ENCODE results near the gene ODF2L.
A peak's percentile ranks its signal among the peaks of the same experiment; 100 is the strongest.

The ODF2L gene, protein sequence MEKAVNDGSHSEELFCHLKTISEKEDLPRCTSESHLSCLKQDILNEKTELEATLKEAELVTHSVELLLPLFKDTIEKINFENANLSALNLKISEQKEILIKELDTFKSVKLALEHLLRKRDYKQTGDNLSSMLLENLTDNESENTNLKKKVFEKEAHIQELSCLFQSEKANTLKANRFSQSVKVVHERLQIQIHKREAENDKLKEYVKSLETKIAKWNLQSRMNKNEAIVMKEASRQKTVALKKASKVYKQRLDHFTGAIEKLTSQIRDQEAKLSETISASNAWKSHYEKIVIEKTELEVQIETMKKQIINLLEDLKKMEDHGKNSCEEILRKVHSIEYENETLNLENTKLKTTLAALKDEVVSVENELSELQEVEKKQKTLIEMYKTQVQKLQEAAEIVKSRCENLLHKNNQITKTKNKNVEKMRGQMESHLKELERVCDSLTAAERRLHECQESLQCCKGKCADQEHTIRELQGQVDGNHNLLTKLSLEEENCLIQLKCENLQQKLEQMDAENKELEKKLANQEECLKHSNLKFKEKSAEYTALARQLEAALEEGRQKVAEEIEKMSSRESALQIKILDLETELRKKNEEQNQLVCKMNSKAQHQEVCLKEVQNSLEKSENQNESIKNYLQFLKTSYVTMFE

DNA sequence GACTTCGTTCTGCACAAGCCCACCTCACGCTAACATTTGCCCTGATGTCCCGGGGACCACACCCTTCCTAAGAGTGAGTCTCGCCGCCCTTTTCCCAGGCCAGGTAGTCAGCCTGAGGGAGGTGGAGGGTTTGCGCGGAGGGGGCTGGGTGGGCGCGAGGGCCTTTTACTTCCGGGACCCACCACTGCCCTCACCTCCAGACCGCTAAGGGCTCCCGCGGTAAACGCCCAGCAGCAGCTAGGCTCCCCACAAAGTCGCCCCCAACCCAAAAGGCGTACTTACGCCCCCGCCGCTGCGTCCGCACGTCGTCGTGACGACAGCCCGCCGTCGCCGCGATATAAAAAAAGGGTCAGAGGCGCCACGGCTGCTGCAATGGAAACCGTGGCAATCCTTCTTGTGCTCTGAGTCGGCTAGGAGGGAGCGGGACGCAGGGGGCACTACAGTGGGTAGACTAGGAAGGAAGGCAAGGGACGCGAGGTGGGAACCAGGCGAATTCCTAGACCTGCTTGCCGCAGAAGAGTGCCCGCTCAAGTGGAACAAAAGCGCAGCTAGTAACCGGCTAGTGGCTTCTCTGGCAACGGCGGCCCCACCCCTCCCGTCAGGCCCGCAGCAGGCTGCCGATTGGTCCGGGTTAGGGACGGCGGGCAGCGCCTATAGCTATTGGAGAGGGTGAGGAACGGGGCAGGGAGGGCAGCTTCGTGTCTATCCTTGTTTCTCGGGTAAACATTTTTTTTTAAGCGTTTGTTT is at the start of gene ODF2L:
Gene ODF2L (minus strand): TSS at position 573 of the 747 bp plus-strand sequence. CDS start 9,296 bp downstream, outside the sequence.
- DNase-seq (ENCODE audit: low read depth), result peak; percentile 85

DNA sequence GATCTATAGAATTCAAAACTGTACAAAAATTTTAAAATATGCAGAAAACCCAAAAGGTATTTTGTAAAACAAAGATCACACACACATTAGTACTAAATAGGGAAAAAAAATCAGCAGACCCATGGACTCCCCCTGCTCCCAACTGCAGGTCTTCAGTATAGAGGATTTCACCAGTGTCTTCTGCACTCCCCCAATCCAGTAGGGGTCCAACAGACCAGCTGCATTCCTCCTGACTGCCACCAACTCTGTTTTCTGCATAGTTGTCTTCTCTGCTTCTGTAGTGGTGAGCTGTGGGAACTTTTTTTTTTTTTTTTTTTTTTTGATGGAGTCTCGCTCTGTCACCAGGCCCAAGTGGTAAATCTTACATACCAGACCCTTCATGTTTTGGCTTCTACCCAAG is 49.8 kb upstream of the ODF2L start:
- DNase-seq (ENCODE audit: low read depth), result no peak

DNA sequence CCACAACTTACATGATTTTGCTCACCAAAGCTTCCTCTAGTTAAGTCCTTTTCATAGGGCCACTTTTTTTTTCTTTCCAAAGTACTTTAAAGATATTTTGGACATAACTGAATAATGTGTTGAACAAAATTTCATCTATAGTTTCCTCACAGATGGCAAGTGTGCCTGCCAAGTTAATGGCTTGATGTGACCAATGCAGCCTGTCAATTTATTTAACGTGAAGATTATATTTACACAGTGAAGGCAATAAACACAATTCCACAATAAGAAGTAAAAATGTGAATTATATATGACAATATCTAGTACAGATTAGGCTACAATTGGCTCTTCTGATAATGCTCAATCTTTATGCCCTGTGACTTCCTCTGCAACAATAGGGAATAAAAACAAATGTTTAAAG is 45.9 kb upstream of the ODF2L start:
- no peak for DNase-seq (ENCODE audit: low read depth)

DNA sequence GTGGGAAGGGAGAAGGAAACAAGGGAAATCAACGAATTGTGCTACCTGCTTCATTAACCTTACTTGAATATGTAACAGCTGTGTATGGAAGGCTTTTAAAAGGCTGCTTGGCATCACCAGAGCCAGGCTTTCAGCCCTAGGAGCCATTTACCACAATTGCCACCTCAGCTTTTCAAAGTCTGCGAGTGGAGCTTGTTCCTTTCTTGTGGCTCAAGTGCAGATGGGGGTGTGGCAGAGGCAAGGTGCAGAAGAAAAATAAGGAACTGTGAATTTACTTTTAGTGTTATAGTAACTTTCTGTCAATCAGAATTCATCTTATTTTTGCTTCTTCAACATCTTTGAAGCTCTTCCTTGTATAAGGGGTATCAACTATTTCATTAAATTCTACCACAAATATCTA is 45.5 kb upstream of the ODF2L start:
- no peak for DNase-seq (ENCODE audit: low read depth)

DNA sequence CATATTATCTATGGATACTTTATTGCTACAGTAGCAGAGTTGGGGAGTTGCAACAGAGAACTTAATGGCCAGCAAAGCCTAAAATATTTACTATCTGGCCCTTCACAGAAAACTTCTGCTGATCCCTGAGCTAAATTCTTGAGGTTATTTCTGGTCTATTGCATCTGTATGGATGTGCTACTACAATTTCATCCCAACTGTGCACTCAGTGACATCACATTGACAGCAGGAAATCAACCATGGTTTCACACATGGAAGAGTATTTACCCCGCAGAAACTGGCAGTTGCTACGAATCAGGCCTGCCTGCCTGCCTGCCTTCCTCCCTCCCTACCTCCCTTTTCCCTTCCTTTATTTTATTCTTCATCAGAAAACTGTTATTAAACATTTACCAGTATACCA is 39.9 kb upstream of the ODF2L start:
- DNase-seq (ENCODE audit: low read depth), result no peak

DNA sequence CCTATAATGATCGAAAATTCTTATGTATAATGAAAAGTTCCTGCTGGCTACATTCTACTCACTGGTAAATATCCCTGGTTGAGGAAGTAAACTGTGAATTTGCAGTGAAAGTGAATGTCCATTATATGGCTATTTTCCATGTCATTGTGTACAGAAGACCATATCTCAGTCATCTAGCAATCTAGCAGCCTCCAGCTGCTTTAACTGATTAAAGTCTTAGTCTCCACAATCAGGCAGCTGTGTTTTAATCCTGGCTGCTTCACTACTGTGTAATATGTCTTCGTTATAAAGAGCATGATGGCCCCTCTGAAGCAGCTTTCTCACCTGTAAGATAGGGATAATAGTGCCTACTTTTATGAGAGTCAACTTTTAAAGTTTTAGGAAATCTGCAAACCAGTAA is 39.2 kb upstream of the ODF2L start:
- DNase-seq (ENCODE audit: low read depth), result no peak

DNA sequence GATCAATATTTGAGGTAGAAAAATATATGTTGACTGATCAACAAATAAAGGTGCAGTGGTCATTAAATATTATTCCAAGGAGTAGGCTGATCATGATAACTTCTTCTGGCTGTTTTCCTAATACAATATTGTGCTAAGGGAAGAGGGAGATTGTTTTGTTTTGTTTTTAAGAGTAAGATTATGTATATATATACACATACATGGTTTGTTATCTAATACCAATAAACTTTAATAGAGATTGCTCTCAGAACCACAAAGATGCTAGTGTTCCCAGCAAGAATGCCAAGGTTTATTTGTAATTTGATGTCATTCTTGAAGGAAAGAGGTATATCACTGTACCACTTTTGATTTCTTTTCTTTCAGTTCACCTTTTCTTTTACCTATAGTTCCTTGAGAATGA is 37.9 kb upstream of the ODF2L start:
- DNase-seq (ENCODE audit: low read depth), result no peak

DNA sequence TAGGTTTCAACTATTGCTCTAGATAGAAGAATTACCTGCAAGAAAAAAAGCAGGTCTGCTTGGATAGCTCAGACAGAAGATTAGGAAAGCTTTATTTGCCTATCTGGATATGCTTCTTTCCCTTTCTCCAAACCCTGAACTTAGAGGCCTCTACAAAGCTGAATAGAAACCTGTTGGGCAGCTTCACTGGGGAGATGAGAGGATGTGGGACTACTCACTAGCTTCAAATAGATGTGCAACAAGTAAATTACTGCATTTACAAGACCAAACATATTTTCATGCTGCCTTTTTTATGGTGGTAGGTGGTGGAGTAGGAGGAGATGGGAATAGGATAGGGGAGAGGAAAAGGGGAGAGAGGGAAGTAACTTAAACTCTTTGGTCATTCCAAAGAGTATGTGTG is 34.3 kb upstream of the ODF2L start:
- DNase-seq (ENCODE audit: low read depth), result no peak

DNA sequence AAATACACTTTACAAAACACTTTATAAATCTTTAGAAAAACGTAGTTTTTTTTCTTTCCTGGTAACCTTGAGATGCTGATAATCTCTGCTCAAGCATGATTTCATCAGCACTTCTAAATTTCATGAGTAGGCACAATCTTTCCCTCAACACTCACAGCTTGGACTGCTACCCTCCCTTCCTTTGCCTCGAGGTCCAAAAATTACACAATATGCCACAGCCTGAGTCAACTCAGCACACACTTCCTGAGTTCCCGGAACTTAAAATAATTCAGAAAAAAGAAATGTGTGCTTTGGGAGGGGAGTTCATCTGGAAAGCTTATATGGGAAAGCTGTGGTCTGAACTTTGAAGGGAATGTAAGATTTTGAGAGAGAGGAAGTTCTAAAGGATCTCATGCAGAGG is 33.7 kb upstream of the ODF2L start:
- DNase-seq (ENCODE audit: low read depth), result no peak

DNA sequence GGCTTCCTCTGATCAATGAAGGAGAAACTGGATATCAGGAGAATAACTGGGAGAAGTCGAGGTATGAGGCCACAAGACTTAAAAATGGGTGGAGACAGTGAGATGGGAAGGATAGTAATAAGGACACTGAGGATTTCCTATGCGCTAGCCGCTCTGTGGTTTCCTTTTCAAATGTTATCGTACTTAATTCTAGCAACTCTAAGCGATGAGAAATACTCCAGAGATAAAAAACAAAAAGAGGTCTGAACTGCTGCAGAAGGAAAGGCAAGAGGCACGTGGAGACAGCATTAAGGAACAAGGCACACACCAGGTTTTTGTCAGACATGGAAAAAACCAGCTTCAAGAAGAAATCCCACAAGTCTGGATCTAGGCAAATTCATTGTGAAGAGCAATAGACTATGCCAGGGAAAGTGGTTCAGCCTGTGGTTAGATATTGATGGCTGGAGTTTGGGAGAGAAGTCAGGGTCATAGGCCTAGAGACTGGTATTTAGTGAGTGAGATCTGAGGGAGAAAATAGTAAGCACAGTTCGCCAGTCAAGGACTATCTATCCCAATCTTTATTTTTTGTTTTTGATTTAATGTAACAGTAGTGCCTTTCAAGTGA is 33.1 kb upstream of the ODF2L start:
- DNase-seq (ENCODE audit: low read depth), result no peak

DNA sequence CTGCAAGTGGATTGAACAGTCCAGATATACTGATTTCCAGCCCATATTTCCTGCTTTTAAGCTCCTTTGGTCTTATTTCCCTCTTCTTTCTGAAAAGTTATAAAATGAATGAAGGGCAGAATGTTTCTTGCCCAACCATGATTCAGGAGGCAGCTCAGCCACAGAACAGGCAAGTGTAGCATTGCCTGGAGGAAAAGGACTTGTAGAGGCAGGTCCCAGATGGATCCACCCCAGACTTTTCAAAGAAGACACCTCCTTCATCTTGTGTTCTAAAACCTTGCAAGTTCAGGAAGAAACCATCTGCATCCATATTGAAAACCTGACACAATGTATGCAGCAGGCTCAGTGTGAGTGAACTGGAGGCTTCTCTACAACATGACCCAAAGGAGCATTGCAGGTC is 27.8 kb upstream of the ODF2L start, which contains the start of gene CLCA2:
Gene CLCA2 (plus strand): TSS at position 299 of the 400 bp plus-strand sequence. CDS start 77 bp downstream, at position 376.
- DNase-seq (ENCODE audit: low read depth), result no peak

DNA sequence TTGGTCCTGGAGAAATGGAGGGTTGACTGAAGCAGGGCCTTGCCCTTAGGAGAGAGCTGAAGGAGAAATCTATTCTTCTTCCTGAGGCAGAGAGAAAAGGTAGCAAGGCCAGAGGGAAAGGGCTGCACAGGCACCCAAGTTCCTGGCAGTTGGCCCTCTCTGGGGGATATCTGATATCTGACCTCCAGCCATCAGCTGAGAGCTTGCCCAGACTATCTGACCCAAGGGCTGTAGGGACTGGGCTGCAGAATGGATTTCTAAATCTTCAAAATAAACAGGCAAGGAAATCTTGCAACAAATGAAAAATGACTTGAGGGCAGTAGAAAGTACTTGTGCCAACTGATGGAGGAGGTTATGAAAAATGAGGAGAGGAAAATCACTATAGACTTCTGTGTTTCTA is 27.4 kb upstream of the ODF2L start:
- DNase-seq (ENCODE audit: low read depth), result no peak

DNA sequence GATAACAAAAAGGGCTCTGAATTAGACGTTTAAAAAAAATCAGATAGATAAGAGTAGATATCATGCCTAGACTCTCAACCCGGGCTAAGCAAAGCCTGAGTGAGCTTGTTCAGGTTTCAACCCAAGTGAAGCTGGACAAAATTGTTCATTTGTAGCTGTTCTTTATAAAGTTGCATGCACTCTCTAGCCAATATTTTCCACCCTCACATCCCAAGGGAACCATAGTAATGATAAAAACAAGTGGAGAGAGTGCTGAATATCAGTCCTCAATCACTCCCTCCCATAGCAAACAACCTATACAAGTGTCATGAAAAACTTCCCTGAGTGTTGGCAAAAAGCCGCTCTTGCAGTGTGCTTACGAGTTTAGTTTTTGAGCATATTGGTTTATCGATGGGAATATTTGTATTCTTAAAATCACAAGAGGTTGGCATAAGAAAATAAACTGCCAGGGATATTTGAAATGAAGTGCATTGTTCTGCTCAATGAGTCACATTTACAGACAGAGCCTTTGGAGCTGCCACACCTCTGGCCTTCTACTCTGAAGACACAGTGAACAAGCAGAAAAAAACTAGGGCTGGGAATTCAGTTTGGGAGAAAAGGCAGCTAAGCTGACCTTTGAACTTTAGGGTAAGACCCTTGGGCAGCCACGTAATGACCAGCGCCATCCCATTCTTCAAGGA is 25.6 kb upstream of the ODF2L start:
- DNase-seq (ENCODE audit: low read depth), result no peak

DNA sequence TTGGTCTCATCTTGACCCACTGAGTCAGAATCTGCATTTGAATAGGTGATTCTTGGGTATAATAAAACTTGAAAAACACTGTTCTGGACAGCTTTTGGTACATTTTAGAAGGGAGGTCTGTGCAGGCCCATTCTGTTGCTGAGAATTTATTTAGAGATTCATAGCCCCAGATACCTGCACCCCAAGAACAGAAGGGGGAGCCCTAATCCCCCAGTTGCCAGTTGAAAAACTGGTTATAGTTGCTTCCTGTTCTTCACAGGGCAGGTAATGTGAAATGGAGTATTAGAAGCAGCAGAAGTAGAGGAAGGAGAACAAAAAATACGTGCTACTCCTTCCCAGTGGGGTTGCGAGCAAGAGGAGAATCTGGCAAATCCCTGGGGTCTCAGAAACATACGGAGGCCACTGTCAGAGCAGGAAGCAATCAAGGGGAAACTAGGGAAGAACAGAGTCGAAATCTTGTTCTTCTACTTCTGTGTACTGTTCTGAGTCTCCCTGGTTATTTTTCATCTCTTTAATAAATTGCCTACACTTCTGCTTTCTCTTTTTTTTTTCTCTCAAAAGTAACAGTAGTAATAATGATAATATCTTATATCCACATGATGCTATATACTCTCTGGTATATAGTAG is 23.3 kb upstream of the ODF2L start:
- no peak for DNase-seq (ENCODE audit: low read depth)

DNA sequence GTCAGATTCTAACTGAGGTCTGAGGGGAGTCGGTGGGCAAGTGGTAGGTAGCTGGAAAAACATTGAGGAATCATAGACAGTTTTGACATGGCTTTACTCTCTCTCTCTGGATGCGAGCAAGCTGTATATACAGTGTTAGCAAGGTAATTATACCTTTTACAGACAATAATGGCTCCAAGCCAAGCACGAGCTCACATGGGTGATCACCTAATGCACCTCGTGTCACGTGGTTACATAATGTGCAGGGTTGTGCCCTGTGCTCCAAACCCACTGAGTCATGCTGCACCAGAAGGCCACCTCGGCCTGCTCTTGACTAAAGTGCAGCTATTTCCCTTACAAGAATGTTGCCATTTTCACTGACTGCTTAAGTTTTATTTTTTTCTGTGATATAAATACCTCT is 20.2 kb upstream of the ODF2L start:
- DNase-seq (ENCODE audit: low read depth), result no peak

DNA sequence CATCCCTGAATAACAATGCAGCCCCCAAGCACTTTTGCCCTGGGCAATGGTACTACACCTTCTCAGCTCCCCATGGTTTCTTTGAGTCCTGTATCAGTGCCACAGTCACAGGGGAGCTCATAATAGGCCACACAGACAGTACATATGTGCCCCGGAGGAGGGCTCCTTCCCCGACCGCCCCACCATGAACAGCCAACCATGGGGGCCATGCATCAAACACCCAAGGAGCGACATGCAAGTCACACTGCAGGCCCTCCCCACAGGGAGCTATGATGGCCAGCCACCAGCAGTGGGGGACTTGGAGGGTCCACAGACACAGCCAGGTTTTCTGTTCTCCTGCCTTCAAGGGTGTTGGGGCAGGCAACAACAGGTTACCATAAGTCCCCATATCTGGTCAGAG is 14.8 kb upstream of the ODF2L start:
- DNase-seq (ENCODE audit: low read depth), result no peak

DNA sequence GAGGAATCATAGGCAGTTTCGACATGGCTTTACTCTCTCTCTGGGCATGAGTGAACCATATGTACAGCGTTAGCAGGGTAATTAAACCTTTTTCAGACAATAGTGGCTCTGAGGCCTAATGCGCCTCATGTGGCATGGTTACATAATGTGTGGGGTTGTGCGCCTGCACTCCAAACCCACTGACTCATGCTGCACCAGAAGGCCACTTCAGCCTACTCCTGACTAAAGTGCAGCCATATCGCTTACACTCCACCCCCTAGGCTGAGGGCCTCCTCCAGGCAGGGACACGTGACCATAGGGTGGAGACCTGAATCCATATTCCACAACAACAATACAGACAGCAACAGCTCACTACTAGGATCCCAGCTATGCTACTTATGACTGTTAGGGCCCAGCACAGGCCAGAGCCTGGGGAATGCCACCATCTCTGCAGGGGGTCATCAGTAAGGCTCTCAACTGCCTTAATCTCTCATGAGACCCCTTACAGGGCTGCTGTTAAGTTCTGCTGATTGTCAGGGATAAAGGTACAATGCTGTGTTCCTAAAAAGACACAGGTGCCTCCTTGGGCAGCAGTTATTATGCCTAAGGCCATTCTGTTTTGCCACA is 13.4 kb upstream of the ODF2L start:
- no peak for DNase-seq (ENCODE audit: low read depth)

DNA sequence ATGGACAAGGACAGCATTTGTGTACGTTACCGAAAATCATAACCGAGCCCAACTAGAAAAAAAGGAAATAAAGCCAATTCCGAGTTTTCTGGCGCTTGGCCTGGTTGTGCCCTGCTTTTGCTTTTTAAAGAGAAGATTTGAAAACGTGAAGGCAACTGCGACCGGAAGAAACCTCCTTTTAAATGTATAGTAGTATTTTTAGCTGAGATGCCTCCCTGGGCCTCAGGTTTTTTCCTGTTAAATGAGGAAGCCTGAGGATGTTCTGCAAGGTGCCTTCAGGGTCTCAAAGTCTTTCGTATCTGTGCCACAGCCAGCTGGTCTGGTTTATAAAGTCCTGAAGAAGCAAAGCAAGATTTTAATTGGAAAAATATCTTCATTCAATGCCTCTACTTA is 371 bp upstream of the ODF2L start:
- DNase-seq (ENCODE audit: low read depth), result no peak

DNA sequence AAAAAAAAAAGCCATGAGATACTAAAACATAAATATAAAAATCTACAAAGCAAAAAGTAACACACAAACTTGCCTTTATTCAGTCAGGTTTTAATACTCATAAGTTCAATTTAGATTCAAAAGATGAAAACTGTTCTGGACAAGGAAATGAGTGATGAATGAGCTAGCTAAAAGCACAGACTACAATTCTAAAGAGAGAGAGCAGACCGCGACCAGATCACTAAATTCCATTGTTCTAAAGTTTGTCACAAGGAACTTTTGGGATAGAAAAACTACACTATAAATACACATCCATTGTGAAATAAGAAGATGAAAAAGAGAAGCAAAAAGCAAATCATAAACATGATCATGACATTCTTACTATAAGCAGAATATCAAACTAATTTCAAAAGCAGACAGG is 1.7 kb downstream of the ODF2L start:
- DNase-seq (ENCODE audit: low read depth), result no peak

DNA sequence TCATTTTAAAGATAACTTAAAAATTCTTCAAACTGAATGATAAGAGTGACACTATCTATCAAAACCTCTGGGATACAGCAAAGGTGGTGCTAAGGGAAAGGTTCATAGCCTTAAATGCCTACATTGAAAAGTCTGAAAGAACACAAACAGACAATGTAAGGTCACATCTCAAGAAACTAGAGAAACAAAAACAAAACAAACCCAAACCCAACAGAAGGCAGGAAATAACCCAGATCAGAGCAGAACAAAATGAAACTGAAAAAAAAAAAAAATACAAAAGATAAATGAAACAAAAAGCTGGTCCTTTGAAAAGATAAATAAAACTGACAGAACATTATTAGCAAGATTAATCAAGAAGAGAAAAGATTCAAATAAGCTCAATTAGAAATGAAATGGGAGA is 6.8 kb downstream of the ODF2L start:
- no peak for DNase-seq (ENCODE audit: low read depth)

DNA sequence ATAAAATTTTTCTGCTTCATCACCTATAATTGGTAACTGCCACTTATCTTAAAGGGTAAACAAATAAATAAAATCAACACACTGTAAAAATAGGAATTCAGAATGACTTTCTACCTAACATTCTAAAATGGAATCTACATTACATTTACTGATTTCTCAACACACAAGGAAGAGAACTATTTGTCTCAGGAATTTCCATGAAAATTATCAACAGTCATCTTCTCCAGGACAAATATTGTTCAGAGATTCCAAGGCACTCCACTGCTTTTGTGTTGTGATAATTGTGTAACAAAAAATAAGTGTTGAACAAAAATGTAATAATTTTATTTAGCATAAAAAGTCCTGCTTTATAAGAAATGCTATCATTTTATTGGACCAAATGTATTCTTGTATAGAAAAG is 7.3 kb downstream of the ODF2L start:
- DNase-seq (ENCODE audit: low read depth), result no peak
